H1 (cell line): Measurements from ENCODE around the gene DCDC2C. TPM values are rescaled to one million over a fixed set of nuclear protein-coding genes. Genes with fewer than 3 reads are reported as not detected.

Experiments
- CTCF ChIA-PET: fragments of 300-600 bp; sonication (Branson Sonifier 250); formaldehyde crosslinking; loops from one replicate; lab custom pipeline; 2021; ENCODE audit not compliant: partially characterized antibody; lab: Charles Lee
- POLR2A ChIA-PET: fragments of 300-600 bp; sonication (Branson Sonifier 250); formaldehyde crosslinking; loops from one replicate; lab custom pipeline; 2021; ENCODE audit warnings: inconsistent platforms; ENCODE audit not compliant: partially characterized antibody; lab: Charles Lee
- DNase-seq, 2 experiments: peaks; one replicate each; pipeline versions ENCODE4 v3.0.0 to v3.0.0-alpha.2; 2010 to 2022; ENCODE audit warnings: low spot score in 2 of 2, low read depth in 1 of 2, mixed read lengths in 1 of 2
- FAIRE-seq: peaks from 2 replicates; lab custom pipeline; 2011; peaks lifted over from hg19 to GRCh38; lab: Jason Lieb, UNC
- H2AFZ ChIP-seq: 2 replicates; pipeline ENCODE4 v1.8.1; 2012; ENCODE audit warnings: low read length, inconsistent platforms
- H2AK5ac ChIP-seq: 2 replicates; pipeline ENCODE4 v1.6.1; 2013; ENCODE audit warnings: low read depth, low read length
- H2BK120ac ChIP-seq: replicated peaks from 2 replicates; pipeline ENCODE3; 2013; ENCODE audit warnings: low read depth, low read length, inconsistent platforms
- H2BK12ac ChIP-seq: 2 replicates; pipeline ENCODE4 v1.6.1; 2013; ENCODE audit warnings: low read depth, low read length
- H2BK15ac ChIP-seq: 2 replicates; pipeline ENCODE4 v1.6.1; 2013; ENCODE audit warnings: low read length
- H2BK20ac ChIP-seq: 2 replicates; pipeline ENCODE4 v1.6.1; 2013; ENCODE audit warnings: low read length
- H2BK5ac ChIP-seq: 2 replicates; pipeline ENCODE4 v1.6.1; 2013; ENCODE audit warnings: low read depth, low read length
- H3K14ac ChIP-seq: 2 replicates; pipeline ENCODE4 v1.6.1; 2013; ENCODE audit warnings: inconsistent platforms; ENCODE audit not compliant: insufficient read length
- H3K18ac ChIP-seq: 2 replicates; pipeline ENCODE4 v1.6.1; 2013; ENCODE audit warnings: low read length; ENCODE audit errors: extremely low read depth
- H3K23ac ChIP-seq: 2 replicates; pipeline ENCODE4 v1.6.1; 2013; ENCODE audit warnings: inconsistent platforms; ENCODE audit not compliant: insufficient read length
- H3K23me2 ChIP-seq: 2 replicates; pipeline ENCODE4 v1.6.1; 2013; ENCODE audit warnings: low read depth, low read length
- H3K27ac ChIP-seq: 2 replicates; pipeline ENCODE4 v1.6.1; 2011; ENCODE audit warnings: low read depth, low read length, inconsistent platforms
- H3K27me3 ChIP-seq, 4 experiments: replicated peaks in 1 of 4; 1 replicate in 1 of 4; 2 replicates in 3 of 4; pipeline versions ENCODE4 v1.6.1 to v1.8.1; 2011 to 2013; ENCODE audit warnings: low read length in 3 of 4, mild to moderate bottlenecking in 3 of 4, inconsistent platforms in 2 of 4, mixed read lengths in 2 of 4, moderate library complexity in 1 of 4; ENCODE audit not compliant: control insufficient read depth in 3 of 4, insufficient read depth in 3 of 4; ENCODE audit errors: extremely low read depth in 1 of 4
- H3K36me3 ChIP-seq, 4 experiments: 2 replicates each; pipeline versions ENCODE4 v1.6.1 to v1.8.1; 2011 to 2013; ENCODE audit warnings: mild to moderate bottlenecking in 4 of 4, low read length in 3 of 4, moderate library complexity in 2 of 4, control low read depth in 1 of 4, inconsistent platforms in 1 of 4; ENCODE audit not compliant: insufficient read depth in 4 of 4, control insufficient read depth in 2 of 4
- H3K4ac ChIP-seq: replicated peaks from 2 replicates; pipeline ENCODE3; 2013; ENCODE audit warnings: low read length, low read depth, mixed read lengths, inconsistent platforms; ENCODE audit not compliant: insufficient read length
- H3K4me1 ChIP-seq, 4 experiments: replicated peaks in 1 of 4; 1 replicate in 1 of 4; 2 replicates in 3 of 4; pipeline versions ENCODE4 v1.6.1 to v1.8.1; 2011 to 2013; ENCODE audit warnings: low read length in 3 of 4, inconsistent platforms in 2 of 4, mixed read lengths in 1 of 4; ENCODE audit not compliant: insufficient read depth in 4 of 4, control insufficient read depth in 3 of 4
- H3K4me2 ChIP-seq, 2 experiments: 2 replicates each; pipeline versions ENCODE4 v1.6.1 to v1.8.1; 2011 to 2013; ENCODE audit warnings: low read depth in 2 of 2, low read length in 2 of 2, control low read depth in 1 of 2, inconsistent platforms in 1 of 2, mild to moderate bottlenecking in 1 of 2; ENCODE audit not compliant: insufficient read depth in 1 of 2
- H3K4me3 ChIP-seq, 4 experiments: fragments of 200-600, 300-600 bp in 1 of 4; sonication (generic), shearing (Covaris generic), sonication (Bioruptor Twin) in 1 of 4; 2 replicates each; pipeline versions ENCODE4 v1.5.1 to v1.8.1; 2011 to 2016; ENCODE audit warnings: low read length in 4 of 4, low read depth in 3 of 4, control low read depth in 2 of 4, inconsistent platforms in 2 of 4, mild to moderate bottlenecking in 2 of 4, mixed read lengths in 1 of 4, moderate library complexity in 1 of 4; ENCODE audit not compliant: insufficient read depth in 2 of 4; ENCODE audit errors: extremely low read depth in 1 of 4
- H3K56ac ChIP-seq: replicated peaks from 2 replicates; pipeline ENCODE3; 2013; ENCODE audit warnings: low read depth, mild to moderate bottlenecking, mixed read lengths, low read length, inconsistent platforms; ENCODE audit not compliant: insufficient read length
- H3K79me1 ChIP-seq: 2 replicates; pipeline ENCODE4 v1.6.1; 2013; ENCODE audit warnings: low read depth, low read length, control low read depth
- H3K79me2 ChIP-seq, 2 experiments: 2 replicates each; pipeline versions ENCODE4 v1.6.1 to v1.8.1; 2012 to 2013; ENCODE audit warnings: low read length in 2 of 2, mild to moderate bottlenecking in 2 of 2, inconsistent platforms in 1 of 2; ENCODE audit not compliant: insufficient read depth in 2 of 2, control insufficient read depth in 1 of 2
- H3K9ac ChIP-seq, 4 experiments: replicated peaks in 1 of 4; 1 replicate in 1 of 4; 2 replicates in 3 of 4; pipeline versions ENCODE4 v1.6.1 to v1.8.1; 2011 to 2013; ENCODE audit warnings: low read depth in 3 of 4, low read length in 3 of 4, control low read depth in 2 of 4, mild to moderate bottlenecking in 2 of 4, moderate library complexity in 2 of 4, inconsistent platforms in 1 of 4; ENCODE audit errors: extremely low read depth in 1 of 4
- H3K9me3 ChIP-seq, 2 experiments: 2 replicates each; pipeline versions ENCODE4 v1.6.1 to v1.8.1; 2012 to 2013; ENCODE audit warnings: mild to moderate bottlenecking in 2 of 2, moderate library complexity in 2 of 2, control low read depth in 1 of 2, inconsistent platforms in 1 of 2, low read depth in 1 of 2, low read length in 1 of 2, mixed read lengths in 1 of 2; ENCODE audit not compliant: insufficient read depth in 2 of 2
- H4K20me1 ChIP-seq, 2 experiments: replicated peaks in 1 of 2; 2 replicates each; pipeline versions ENCODE3 to v1.8.1; 2011 to 2013; ENCODE audit warnings: inconsistent platforms in 2 of 2, low read length in 2 of 2, mild to moderate bottlenecking in 1 of 2; ENCODE audit not compliant: insufficient read depth in 2 of 2, control insufficient read depth in 1 of 2
- H4K5ac ChIP-seq: 2 replicates; pipeline ENCODE4 v1.6.1; 2013; ENCODE audit warnings: low read length, low read depth, mixed read lengths, inconsistent platforms; ENCODE audit not compliant: insufficient read length
- H4K8ac ChIP-seq: 2 replicates; pipeline ENCODE4 v1.8.0; 2013; ENCODE audit warnings: mild to moderate bottlenecking, moderate library complexity, low read length, inconsistent platforms; ENCODE audit not compliant: insufficient read depth; ENCODE audit errors: extremely low read depth
- H4K91ac ChIP-seq: replicated peaks from 2 replicates; pipeline ENCODE3; 2013; ENCODE audit warnings: low read length, mixed read lengths, inconsistent platforms; ENCODE audit not compliant: insufficient read length
- ATF3 ChIP-seq: IDR thresholded peaks from 2 replicates; pipeline ENCODE4 v1.6.1; 2011; ENCODE audit warnings: low read depth, mild to moderate bottlenecking, low read length; ENCODE audit not compliant: insufficient read depth
- CREB1 ChIP-seq: IDR thresholded peaks from 2 replicates; pipeline ENCODE4 v1.6.1; 2012; ENCODE audit warnings: inconsistent platforms
- CTBP2 ChIP-seq: IDR thresholded peaks from 2 replicates; pipeline ENCODE4 v1.7.0; 2011; ENCODE audit warnings: borderline replicate concordance, mild to moderate bottlenecking, moderate library complexity, mixed read lengths, low read length; ENCODE audit not compliant: insufficient read depth, insufficient read length
- E2F6 ChIP-seq: IDR thresholded peaks from 2 replicates; pipeline ENCODE4 v1.6.1; 2012; ENCODE audit warnings: inconsistent platforms
- NANOG ChIP-seq: IDR thresholded peaks from 2 replicates; pipeline ENCODE4 v1.6.1; 2011; ENCODE audit warnings: low read length, low read depth, mild to moderate bottlenecking, inconsistent platforms; ENCODE audit not compliant: insufficient read depth, poor library complexity, severe bottlenecking
- POU5F1 ChIP-seq: IDR thresholded peaks from 2 replicates; pipeline ENCODE4 v1.6.1; 2011; ENCODE audit warnings: low read depth, mild to moderate bottlenecking, low read length, moderate library complexity
- TAF7 ChIP-seq: optimal IDR thresholded peaks from 2 replicates; pipeline ENCODE3; 2011; ENCODE audit warnings: low read depth, mild to moderate bottlenecking, inconsistent platforms, low read length, moderate library complexity, borderline replicate concordance
- TCF12 ChIP-seq: IDR thresholded peaks from 2 replicates; pipeline ENCODE4 v1.6.1; 2011; ENCODE audit warnings: low read depth, mild to moderate bottlenecking, low read length
- USF2 ChIP-seq: IDR thresholded peaks from 2 replicates; pipeline ENCODE4 v1.6.1; 2011; ENCODE audit warnings: low read length, improper control_type of control experiment
- YY1 ChIP-seq: IDR thresholded peaks from 2 replicates; pipeline ENCODE4 v1.6.1; 2011; ENCODE audit warnings: low read depth, mild to moderate bottlenecking, low read length
- WGBS, 2 experiments: shearing (Covaris generic) in 1 of 2; methylation state at CpG; one replicate each; pipeline versions ENCODE4 v1.1.6 to v1.1.7; 2013 to 2015; ENCODE audit warnings: low lambda C conversion rate in 2 of 2, mixed read lengths in 2 of 2, inconsistent platforms in 1 of 2, low coverage in 1 of 2, missing lambda C conversion rate in 1 of 2; ENCODE audit not compliant: insufficient replicate concordance in 2 of 2, insufficient coverage in 1 of 2, insufficient read length in 1 of 2; ENCODE audit errors: extremely low coverage in 1 of 2, missing lambda C conversion rate in 1 of 2; 5-methylcytosine and 5-hydroxymethylcytosine counted together
- polyA plus RNA-seq, 7 experiments: library from polyadenylated mRNA; depleted of rRNA in 3 of 7; stranded (reverse) in 5 of 7; unstranded in 2 of 7; fragments of >200 nt in 5 of 7; fragments of 200-250 nt in 2 of 7; gene quantifications; 1 replicate in 5 of 7; 2 replicates in 1 of 7; 4 replicates in 1 of 7; pipeline versions ENCODE4 v1.2.1 to v1.2.3, GENCODE V29; 2011 to 2013; ENCODE audit warnings: missing spikeins in 2 of 7, mixed read lengths in 2 of 7
- total RNA-seq: library from RNA; stranded (reverse); fragmentation: NEBNext Ultra II Directional; extraction: Animal tissue kit (Norgen Biotek cat#: 25700); gene quantifications from 2 replicates; pipeline ENCODE4 v1.2.1, GENCODE V29; 2021

The DCDC2C gene
- total and polyA plus RNA-seq, 2 of the 8 experiments (the other 6 are each of a cell fraction or from before 2014, with no cell fraction given): 0.50 TPM; not detected in 1

- H3K14ac ChIP-seq: no peak overlapping the region
- H3K4me3 ChIP-seq: no peak overlapping the region
- H3K36me3 ChIP-seq: no peaks in the 10 kb centered on the region
- H3K23ac ChIP-seq: no peak overlapping the region
- no peak overlapping the region for H2BK5ac ChIP-seq
- no peak overlapping the region for H3K27ac ChIP-seq
- FAIRE-seq: no peak
- H3K79me1 ChIP-seq: no peaks in the 10 kb centered on the region
- no peaks in the 10 kb centered on the region for H3K4me1 ChIP-seq
- H2BK20ac ChIP-seq: no peak overlapping the region
- no peak overlapping the region for H2AFZ ChIP-seq
- peak in 1 of 2 experiments; percentile 24 for DNase-seq
- H3K4me2 ChIP-seq: no peak overlapping the region
- H2BK12ac ChIP-seq: no peak overlapping the region
- H3K56ac ChIP-seq: no peak overlapping the region
- no peak overlapping the region for H4K5ac ChIP-seq
- H3K9ac ChIP-seq: no peak overlapping the region
- CTCF ChIA-PET: interaction anchor here (0.6 to 2.1 kb wide), 4 partner anchors 8 to 273 kb away, joined by 3 to 5 read pairs (median 3); partner anchors contain the start of gene ALLC
- H3K79me2 ChIP-seq: no peaks in the 10 kb centered on the region
- H3K23me2 ChIP-seq: no peaks in the 10 kb centered on the region; the same call in 1 of the 2 replicates
- H4K20me1 ChIP-seq: no peaks in the 10 kb centered on the region
- no peaks in the 10 kb centered on the region for H3K9me3 ChIP-seq
- no peak overlapping the region for H2AK5ac ChIP-seq
- H3K27me3 ChIP-seq: no peaks in the 10 kb centered on the region
- no peak overlapping the region for H4K8ac ChIP-seq
- no peak overlapping the region for H3K4ac ChIP-seq
- 85% methylated on average over 16 of the region's 16 CpGs; no CpG with 5 or more reads in 1 of the 2 experiments for WGBS, 2 experiments
- POLR2A ChIA-PET: no interaction called here
- H4K91ac ChIP-seq: no peak overlapping the region
- no peak overlapping the region for H3K18ac ChIP-seq
- no peak overlapping the region for H2BK15ac ChIP-seq
- H2BK120ac ChIP-seq: no peak overlapping the region
- TF ChIP-seq CREB1 (no peak), TAF7 (no peak), CTBP2 (no peak), TCF12 (no peak), NANOG (no peak), POU5F1 (no peak), YY1 (no peak), USF2 (no peak), E2F6 (no peak), ATF3 (no peak)
These were observed 37.3 kb upstream of the DCDC2C start for GRCh38 chr2:3665886-3666612.
